AG09319 (cell line): ENCODE data around the gene INPPL1.

Source experiments
- DNase-seq: peaks from one replicate; pipeline ENCODE4 v3.0.0-alpha.2; 2010; ENCODE audit warnings: low read depth; ENCODE audit errors: extremely low read depth
- TF ChIP-seq, protein P1 (sequence below): IDR thresholded peaks from 2 replicates; pipeline ENCODE4 v1.5.1; 2011; ENCODE audit warnings: low read depth, mild to moderate bottlenecking, inconsistent platforms, low read length, moderate library complexity

INPPL1 gene

DNA sequence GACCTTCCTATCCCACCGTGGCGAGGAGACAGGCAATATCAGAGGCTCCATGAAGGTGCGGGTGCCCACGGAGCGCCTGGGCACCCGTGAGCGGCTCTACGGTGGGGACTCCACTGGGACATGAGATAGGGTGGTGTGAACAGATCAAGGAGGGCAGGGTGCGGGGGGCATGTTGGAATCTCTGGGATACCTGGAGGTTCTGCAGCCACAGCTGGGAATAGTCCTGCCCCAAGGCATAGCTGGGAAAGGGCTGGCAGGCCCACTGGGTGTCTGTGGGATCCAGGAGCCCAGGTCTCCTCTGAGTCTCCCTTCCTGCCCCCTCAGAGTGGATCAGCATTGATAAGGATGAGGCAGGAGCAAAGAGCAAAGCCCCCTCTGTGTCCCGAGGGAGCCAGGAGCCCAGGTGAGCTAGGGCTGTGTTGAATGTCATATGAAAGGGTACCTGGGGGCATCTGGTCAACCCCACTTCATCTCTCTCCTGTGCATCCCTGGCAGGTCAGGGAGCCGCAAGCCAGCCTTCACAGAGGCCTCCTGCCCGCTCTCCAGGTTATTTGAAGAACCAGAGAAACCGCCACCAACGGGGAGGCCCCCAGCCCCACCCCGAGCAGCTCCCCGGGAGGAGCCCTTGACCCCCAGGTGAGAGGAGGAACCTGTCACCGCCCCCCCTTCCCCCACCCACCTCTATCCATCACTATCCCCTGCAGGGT is 10.9 kb downstream of the INPPL1 start:
- DNase-seq: no peak
- TF ChIP-seq, protein P1, sequence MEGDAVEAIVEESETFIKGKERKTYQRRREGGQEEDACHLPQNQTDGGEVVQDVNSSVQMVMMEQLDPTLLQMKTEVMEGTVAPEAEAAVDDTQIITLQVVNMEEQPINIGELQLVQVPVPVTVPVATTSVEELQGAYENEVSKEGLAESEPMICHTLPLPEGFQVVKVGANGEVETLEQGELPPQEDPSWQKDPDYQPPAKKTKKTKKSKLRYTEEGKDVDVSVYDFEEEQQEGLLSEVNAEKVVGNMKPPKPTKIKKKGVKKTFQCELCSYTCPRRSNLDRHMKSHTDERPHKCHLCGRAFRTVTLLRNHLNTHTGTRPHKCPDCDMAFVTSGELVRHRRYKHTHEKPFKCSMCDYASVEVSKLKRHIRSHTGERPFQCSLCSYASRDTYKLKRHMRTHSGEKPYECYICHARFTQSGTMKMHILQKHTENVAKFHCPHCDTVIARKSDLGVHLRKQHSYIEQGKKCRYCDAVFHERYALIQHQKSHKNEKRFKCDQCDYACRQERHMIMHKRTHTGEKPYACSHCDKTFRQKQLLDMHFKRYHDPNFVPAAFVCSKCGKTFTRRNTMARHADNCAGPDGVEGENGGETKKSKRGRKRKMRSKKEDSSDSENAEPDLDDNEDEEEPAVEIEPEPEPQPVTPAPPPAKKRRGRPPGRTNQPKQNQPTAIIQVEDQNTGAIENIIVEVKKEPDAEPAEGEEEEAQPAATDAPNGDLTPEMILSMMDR: no peak

DNA sequence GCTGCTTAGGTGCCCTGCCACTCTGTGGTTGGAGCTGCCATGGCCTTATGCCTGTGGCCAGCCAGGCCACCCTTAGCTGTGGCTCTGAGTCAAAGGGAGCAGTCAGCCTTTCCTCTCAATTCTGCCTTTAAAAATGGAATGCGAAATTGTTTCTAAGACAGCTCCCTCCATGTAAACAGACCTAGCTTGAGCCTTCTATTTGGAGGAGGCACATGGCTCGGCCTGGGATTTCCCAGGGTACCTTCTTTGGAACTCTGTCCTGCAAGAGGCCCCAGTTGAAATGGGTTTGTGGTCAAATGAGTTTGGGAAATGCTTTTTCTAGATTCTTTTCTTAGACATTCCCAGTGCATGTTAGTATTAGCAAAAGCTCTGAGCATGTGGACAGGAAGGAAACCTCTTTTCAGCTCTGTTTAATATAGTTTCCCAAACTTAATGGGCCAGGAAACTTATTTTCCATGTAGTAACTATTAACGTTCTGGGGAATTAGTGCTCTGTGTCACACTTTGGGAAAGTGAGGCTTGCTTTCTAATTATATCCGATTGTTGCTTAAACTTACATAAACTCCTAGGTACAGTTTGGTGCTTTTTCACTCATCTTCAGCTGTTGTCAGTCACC is 11.6 kb downstream of the INPPL1 start:
- no peak for DNase-seq
- TF ChIP-seq, protein P1: no peak

DNA sequence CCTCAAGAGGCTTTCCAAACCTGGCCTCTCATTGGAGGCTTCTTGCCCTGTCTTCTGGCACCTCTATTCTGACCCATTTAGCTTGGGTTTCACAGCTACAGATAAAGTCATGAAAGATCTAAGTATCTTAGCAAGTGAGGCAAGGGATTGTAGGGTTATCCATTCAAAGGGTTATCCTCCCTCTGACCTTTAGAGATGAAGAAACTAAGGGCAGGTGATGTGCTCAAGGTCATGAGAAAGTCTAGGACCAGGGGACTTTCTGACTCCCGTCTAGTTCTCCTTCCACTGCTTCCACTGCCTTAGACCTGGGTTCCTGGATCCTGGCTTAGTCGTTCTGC is 12.2 kb downstream of the INPPL1 start:
- TF ChIP-seq, protein P1: no peak
- no peak for DNase-seq

DNA sequence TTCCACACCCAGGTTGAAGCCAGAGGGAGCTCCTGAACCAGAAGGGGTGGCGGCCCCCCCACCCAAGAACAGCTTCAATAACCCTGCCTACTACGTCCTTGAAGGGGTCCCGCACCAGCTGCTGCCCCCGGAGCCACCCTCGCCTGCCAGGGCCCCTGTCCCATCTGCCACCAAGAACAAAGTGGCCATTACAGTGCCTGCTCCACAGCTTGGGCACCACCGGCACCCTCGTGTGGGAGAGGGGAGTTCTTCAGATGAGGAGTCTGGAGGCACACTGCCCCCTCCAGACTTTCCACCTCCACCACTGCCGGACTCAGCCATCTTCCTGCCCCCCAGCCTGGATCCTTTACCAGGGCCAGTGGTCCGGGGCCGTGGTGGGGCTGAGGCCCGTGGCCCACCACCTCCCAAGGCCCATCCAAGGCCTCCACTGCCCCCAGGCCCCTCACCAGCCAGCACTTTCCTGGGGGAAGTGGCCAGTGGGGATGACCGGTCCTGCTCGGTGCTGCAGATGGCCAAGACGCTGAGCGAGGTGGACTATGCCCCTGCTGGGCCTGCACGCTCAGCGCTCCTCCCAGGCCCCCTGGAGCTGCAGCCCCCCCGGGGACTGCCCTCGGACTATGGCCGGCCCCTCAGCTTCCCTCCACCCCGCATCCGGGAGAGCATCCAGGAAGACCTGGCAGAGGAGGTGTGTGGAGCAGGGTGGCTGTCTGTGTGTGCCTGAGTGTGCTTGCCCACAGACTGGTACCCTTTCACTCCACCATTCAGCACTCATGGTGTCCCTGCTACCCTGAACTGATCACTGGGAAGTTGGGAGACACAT is 12.8 kb downstream of the INPPL1 start:
- no peak for DNase-seq
- TF ChIP-seq, protein P1: no peak

DNA sequence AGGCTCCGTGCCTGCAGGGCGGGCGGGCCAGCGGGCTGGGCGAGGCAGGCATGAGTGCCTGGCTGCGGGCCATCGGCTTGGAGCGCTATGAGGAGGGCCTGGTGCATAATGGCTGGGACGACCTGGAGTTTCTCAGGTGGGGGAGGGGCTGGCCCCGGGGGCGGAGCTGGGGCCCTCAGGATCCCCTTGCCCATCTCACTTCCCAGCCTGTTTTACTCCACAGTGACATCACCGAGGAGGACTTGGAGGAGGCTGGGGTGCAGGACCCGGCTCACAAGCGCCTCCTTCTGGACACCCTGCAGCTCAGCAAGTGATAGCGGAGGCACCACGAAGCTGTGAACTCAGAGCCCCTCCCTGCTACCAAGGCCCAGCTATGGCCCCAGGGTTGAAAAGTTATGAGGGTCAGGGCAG is 13.5 kb downstream of the INPPL1 start:
- DNase-seq: no peak
- TF ChIP-seq, protein P1: peak; percentile 62

DNA sequence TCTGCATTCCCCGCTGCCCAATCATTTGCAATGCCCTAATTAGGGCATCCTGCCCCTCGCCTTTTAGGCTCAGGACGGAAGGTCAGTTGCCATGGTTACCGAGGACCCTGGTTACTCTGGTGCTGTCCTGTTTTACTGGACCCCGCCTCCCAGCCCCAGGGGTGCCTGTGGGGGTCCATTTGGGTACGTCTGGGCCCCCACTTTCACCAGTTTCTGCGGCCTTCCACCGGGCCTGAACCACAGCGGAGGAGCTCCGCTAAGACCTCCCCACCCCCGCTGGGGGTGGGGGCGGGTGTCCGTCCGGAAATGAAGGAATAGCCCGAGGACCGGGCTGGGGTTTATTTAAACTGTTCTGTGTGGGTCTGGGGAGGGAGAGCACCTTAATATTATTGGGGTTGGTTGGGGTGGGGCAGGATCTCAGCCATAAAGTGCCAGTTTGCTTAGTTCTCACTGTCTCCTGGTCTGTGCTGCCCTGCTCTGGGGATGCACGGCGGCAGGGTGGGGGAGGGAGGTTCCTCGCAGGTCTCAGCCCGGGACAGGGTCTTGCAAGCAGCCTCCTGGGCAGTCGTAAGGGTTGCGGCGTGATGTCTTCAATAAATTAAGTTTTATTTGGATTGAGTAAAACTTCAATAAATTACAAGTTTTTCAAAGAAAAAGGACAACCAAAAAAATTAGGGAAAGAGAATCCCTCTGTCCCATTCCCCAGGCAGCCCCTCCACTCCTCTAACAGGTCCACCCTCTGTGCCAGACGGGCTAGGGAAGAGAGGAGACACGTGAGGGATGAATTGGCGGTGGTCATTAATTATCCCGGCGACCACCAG is 14.1 kb downstream of the INPPL1 start:
- TF ChIP-seq, protein P1: no peak
- DNase-seq: no peak
